HepG2 (cell line): ENCODE measurements around the gene OAS2. TPM values are rescaled to one million over a fixed set of nuclear protein-coding genes. Genes with fewer than 3 reads are reported as not detected.

Experiments used
- ATAC-seq: fragments of 200-7000 bp; cut with Tn5 transposase; 3 replicates; pipeline ENCODE4 v1.9.1; 2020; ENCODE audit warnings: mild to moderate bottlenecking, moderate library complexity
- BruUV-seq: library from RNA; stranded (reverse); fragments of 400-500 nt; replicated peaks from 2 replicates; lab custom pipeline; 2021; lab: Mats Ljungman, UMichigan
- CTCF ChIA-PET: fragments of 300-600 bp; formaldehyde crosslinking; extraction: SDS; loops from one replicate; lab custom pipeline; 2021; ENCODE audit warnings: low total read pairs, inconsistent platforms, low intra/inter-chr PET ratio; lab: Yijun Ruan, JAX
- POLR2A ChIA-PET: fragments of 350-600 bp; sonication (Branson Sonifier 250); formaldehyde crosslinking; loops from one replicate; lab custom pipeline; 2020; ENCODE audit warnings: antibody characterized with exemption, inconsistent platforms; lab: Yijun Ruan, JAX
- DNase-seq: peaks from one replicate; pipeline ENCODE4 v3.0.0-alpha.2; 2015; ENCODE audit warnings: low spot score
- FAIRE-seq: peaks from 3 replicates; lab custom pipeline; 2011; peaks lifted over from hg19 to GRCh38; lab: Jason Lieb, UNC
- H2AFZ ChIP-seq: one replicate; pipeline ENCODE4 v1.6.1; 2011; ENCODE audit warnings: low read length, inconsistent platforms
- H3K27ac ChIP-seq: fragments of 300-600 bp; 3 replicates; pipeline ENCODE4 v1.8.0; 2011; ENCODE audit warnings: mixed run types, mild to moderate bottlenecking, mixed read lengths, low read length, inconsistent platforms; ENCODE audit not compliant: insufficient read depth; ENCODE audit errors: extremely low read length
- H3K27me3 ChIP-seq, 2 experiments: fragments of 200-600 bp in 1 of 2; 2 replicates in 1 of 2; 3 replicates in 1 of 2; pipeline versions ENCODE4 v1.6.0 to v1.8.0; 2011; ENCODE audit warnings: low read length in 2 of 2, mild to moderate bottlenecking in 2 of 2, moderate library complexity in 2 of 2, inconsistent platforms in 1 of 2; ENCODE audit not compliant: insufficient read depth in 2 of 2, control insufficient read depth in 1 of 2
- H3K36me3 ChIP-seq, 2 experiments: fragments of 200-600 bp in 1 of 2; replicated peaks in 1 of 2; 2 replicates in 1 of 2; 3 replicates in 1 of 2; pipeline versions ENCODE4 v1.5.1 to v1.8.0; 2011; ENCODE audit warnings: low read length in 2 of 2, inconsistent platforms in 1 of 2; ENCODE audit not compliant: insufficient read depth in 2 of 2, control insufficient read depth in 1 of 2
- H3K4me1 ChIP-seq: 2 replicates; pipeline ENCODE4 v1.5.1; 2012; ENCODE audit warnings: low read length, inconsistent platforms; ENCODE audit not compliant: insufficient read depth
- H3K4me2 ChIP-seq: 2 replicates; pipeline ENCODE4 v1.6.0; 2011; ENCODE audit warnings: low read depth, low read length, inconsistent platforms
- H3K4me3 ChIP-seq, 3 experiments: fragments of 200-600 bp in 1 of 3; sonication (generic), shearing (Covaris generic) in 1 of 3; replicated peaks in 1 of 3; 2 replicates each; pipeline ENCODE4 v1.5.1; 2011 to 2016; ENCODE audit warnings: low read length in 3 of 3, inconsistent platforms in 2 of 3, low read depth in 2 of 3, mild to moderate bottlenecking in 2 of 3, control low read depth in 1 of 3, mixed read lengths in 1 of 3; ENCODE audit not compliant: insufficient read depth in 1 of 3
- H3K79me2 ChIP-seq: one replicate; pipeline ENCODE4 v1.6.1; 2011; ENCODE audit warnings: low read length, inconsistent platforms; ENCODE audit not compliant: insufficient read depth
- H3K9ac ChIP-seq: 2 replicates; pipeline ENCODE4 v1.6.0; 2011; ENCODE audit warnings: mild to moderate bottlenecking, low read depth, low read length, inconsistent platforms; ENCODE audit not compliant: insufficient read depth
- H3K9me3 ChIP-seq: 2 replicates; pipeline ENCODE4 v1.5.1; 2012; ENCODE audit warnings: mild to moderate bottlenecking, low read length
- H4K20me1 ChIP-seq: 2 replicates; pipeline ENCODE4 v1.6.0; 2011; ENCODE audit warnings: inconsistent platforms, mild to moderate bottlenecking, low read length, moderate library complexity; ENCODE audit not compliant: insufficient read depth
- HNRNPUL1 ChIP-seq: fragments of 200-400 bp; formaldehyde crosslinking; IDR thresholded peaks from 2 replicates; pipeline ENCODE4 v1.6.1; 2017; ENCODE audit warnings: low read depth, mild to moderate bottlenecking, low read length, moderate library complexity
- KLF16 ChIP-seq, 2 experiments: sonication (generic) in 1 of 2; formaldehyde crosslinking in 1 of 2; IDR thresholded peaks; 2 replicates each; pipeline versions ENCODE4 v1.6.1 to v1.8.0; 2016 to 2023; ENCODE audit warnings: missing genetic modification reagents in 2 of 2, missing compliant biosample characterization in 1 of 2
- KLF9 ChIP-seq: IDR thresholded peaks from 2 replicates; pipeline ENCODE4 v1.6.1; 2016; ENCODE audit warnings: low read depth
- MAFG ChIP-seq: sonication (generic); formaldehyde crosslinking; IDR thresholded peaks from 2 replicates; pipeline ENCODE4 v1.5.1; 2020; ENCODE audit warnings: mild to moderate bottlenecking, missing genetic modification reagents
- NCOA5 ChIP-seq: sonication (generic); formaldehyde crosslinking; IDR thresholded peaks from 2 replicates; pipeline ENCODE4 v1.4.0; 2020; ENCODE audit warnings: missing genetic modification reagents
- NFYC ChIP-seq: IDR thresholded peaks from 2 replicates; pipeline ENCODE4 v1.6.1; 2016; ENCODE audit warnings: missing genetic modification reagents, missing compliant biosample characterization
- PHF8 ChIP-seq: sonication (generic); formaldehyde crosslinking; IDR thresholded peaks from 2 replicates; pipeline ENCODE4 v1.5.0; 2020; ENCODE audit warnings: missing genetic modification reagents
- ZNF121 ChIP-seq: sonication (generic); formaldehyde crosslinking; IDR thresholded peaks from 2 replicates; pipeline ENCODE4 v1.5.0; 2020; ENCODE audit warnings: mild to moderate bottlenecking, missing genetic modification reagents
- ZNF275 ChIP-seq: sonication (generic); formaldehyde crosslinking; IDR thresholded peaks from 2 replicates; pipeline ENCODE4 v1.8.0; 2022; ENCODE audit warnings: missing genetic modification reagents, mild to moderate bottlenecking, inconsistent platforms, borderline replicate concordance
- WGBS: methylation state at CpG from one replicate; pipeline ENCODE4 v1.1.6; 2017; ENCODE audit warnings: low lambda C conversion rate; 5-methylcytosine and 5-hydroxymethylcytosine counted together
- in situ Hi-C: cut with HindIII; loops from 2 replicates; pipeline ENCODE4 v1.10.0; 2017; ENCODE audit warnings: low pct_unique_long_range_greater_than_20kb; ENCODE audit not compliant: extremely low pct_ligation_motif_present
- intact Hi-C: fragments of 100-400 bp; cut with micrococcal nuclease; formaldehyde crosslinking; loops from one replicate; pipeline ENCODE4 v1.10.0; 2022; ENCODE audit not compliant: unreplicated experiment
- polyA plus RNA-seq, 8 experiments: library from polyadenylated mRNA; depleted of rRNA in 3 of 8; stranded (reverse) in 7 of 8; unstranded in 1 of 8; fragments of >200 nt; fragmentation: Illumina TruSeq in 4 of 8; extraction: Trizol in 4 of 8; gene quantifications; 2 replicates each; pipeline versions ENCODE4 v1.2.1 to v1.2.3, GENCODE V29; 2011 to 2016; ENCODE audit warnings: low read depth in 4 of 8, missing spikeins in 1 of 8, mixed read lengths in 1 of 8; ENCODE audit not compliant: insufficient read depth in 1 of 8
- total RNA-seq, 5 experiments: library from RNA; depleted of rRNA; stranded (reverse); fragments of >200 nt; fragmentation: Illumina TruSeq; extraction: Trizol; gene quantifications; 2 replicates each; pipeline ENCODE4 v1.2.3, GENCODE V29; 2016; ENCODE audit warnings: low read depth in 1 of 5
- TF ChIP-seq, protein P1 (sequence below): sonication (generic); formaldehyde crosslinking; IDR thresholded peaks from 2 replicates; pipeline ENCODE4 v1.4.0; 2020; ENCODE audit warnings: low read depth, mild to moderate bottlenecking, missing genetic modification reagents

OAS2 gene
- total and polyA plus RNA-seq, 2 of the 13 experiments (the other 11 are each of a cell fraction or from before 2014, with no cell fraction given), result 0.05 to 0.24 TPM

GRCh38 chr12:112973011-112973735 is 5.1 kb upstream of the OAS2 start:
- Histone ChIP-seq H3K9me3 (no peaks in the 10 kb centered on the region), H3K4me2 (no peak overlapping the region), H2AFZ (no peak overlapping the region), H3K36me3 (no peaks in the 10 kb centered on the region), H3K4me3 (no peak overlapping the region), H3K9ac (no peak overlapping the region), H3K79me2 (no peaks in the 10 kb centered on the region), H4K20me1 (no peaks in the 10 kb centered on the region), H3K27me3 (peaks cover 0 to 2% of the 10 kb centered on the region in 2 experiments; a peak in 1 of 5 replicates), H3K27ac (no peak overlapping the region), H3K4me1 (peaks cover 9% of the 10 kb centered on the region)
- intact Hi-C loops (no loop called here), in situ Hi-C loops (no loop called here)
- ChIA-PET POLR2A (no interaction called here), CTCF (no interaction called here)
- no TSS peak for BruUV-seq
- WGBS, result 95% methylated on average over 4 of the region's 4 CpGs
- FAIRE-seq (no peak), ATAC-seq (no peak), DNase-seq (no peak)
- TF ChIP-seq, protein P1, sequence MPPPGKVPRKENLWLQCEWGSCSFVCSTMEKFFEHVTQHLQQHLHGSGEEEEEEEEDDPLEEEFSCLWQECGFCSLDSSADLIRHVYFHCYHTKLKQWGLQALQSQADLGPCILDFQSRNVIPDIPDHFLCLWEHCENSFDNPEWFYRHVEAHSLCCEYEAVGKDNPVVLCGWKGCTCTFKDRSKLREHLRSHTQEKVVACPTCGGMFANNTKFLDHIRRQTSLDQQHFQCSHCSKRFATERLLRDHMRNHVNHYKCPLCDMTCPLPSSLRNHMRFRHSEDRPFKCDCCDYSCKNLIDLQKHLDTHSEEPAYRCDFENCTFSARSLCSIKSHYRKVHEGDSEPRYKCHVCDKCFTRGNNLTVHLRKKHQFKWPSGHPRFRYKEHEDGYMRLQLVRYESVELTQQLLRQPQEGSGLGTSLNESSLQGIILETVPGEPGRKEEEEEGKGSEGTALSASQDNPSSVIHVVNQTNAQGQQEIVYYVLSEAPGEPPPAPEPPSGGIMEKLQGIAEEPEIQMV (CRISPR knock-in tag), result no peak
- TF ChIP-seq HNRNPUL1 (no peak), ZNF121 (CRISPR knock-in tag) (no peak), ZNF275 (no peak), NCOA5 (CRISPR knock-in tag) (no peak), KLF16 (CRISPR knock-in tag; IDR thresholded peaks at IDR 0.05) (no peak), KLF9 (CRISPR knock-in tag) (no peak), MAFG (no peak), NFYC (CRISPR knock-in tag) (no peak), PHF8 (CRISPR knock-in tag) (no peak)
